ENCODE results near the gene PPM1H.
"Not testable (repeated sequence)": the region's sequence is repeated elsewhere in the genome, so short reads cannot be mapped to it uniquely, and the experiment has no call there.

Gene PPM1H

DNA sequence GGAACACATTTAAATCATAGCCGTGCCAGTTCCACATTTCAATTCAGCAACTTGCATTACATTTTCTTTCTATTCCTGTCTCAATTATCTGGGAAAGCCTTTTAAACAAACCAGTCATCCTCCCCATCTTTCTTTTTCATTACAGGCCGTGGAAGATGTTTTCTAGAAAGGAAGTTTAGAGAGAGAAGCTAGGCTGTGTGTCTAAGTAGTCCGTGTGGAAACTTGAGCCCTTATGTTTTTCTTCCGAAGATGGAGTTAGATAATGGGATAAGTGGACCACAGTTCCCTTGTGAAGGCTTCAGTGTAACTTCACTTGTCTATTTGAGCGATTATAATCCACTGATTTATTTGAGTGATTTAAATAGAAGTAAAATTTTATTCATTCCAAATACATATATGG lies 12.4 kb upstream of the PPM1H start:
- no peak for DNase-seq (ENCODE audit: low spot score)

DNA sequence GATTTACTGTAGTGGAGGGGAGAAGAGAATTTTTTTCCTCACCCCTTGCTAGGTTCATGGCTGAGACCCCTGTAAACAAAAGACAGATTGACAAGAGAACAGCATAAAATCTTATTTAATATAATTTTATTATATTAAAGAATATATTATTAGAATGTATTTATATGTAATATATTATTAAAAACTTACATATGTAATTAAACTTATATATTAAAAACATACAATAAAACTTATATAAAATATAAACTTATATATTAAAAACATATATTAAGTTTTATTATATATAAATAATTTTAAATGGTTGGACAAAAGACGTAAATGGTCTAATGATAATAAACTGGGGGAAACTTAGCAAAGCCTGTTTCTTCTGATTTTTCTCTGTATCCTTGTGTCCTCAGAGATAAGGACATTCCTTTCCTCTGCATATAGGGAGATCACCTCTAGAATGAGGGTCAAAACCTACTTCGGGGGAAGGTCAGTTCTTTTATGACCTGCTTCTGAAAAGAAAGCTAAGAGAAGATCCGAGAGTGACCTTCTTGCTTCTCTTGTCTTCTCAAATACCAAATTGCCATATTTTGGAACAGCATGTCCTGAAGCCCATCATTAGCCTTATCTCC lies 8.9 kb upstream of the PPM1H start:
- no peak for DNase-seq (ENCODE audit: low spot score)

DNA sequence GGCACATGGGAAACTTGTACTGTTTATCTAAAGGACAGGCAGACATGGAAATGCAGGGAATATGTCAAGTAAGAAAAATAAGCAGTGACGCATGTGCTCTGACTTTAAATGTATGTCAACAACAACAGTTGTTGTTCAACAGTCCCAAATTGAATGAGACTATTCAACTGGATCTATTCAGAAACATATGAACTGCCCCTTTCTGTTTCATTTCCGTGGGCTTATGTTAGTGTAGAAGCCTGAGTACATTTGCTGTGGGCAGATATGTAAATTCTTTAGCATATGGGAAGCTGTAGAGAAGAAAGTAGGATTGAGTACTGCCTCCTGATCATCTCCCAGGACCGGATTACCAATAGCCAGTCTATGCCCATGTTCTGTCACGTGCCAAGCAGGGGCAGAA lies 7.4 kb upstream of the PPM1H start:
- DNase-seq (ENCODE audit: low spot score): not testable (repeated sequence)

- no peak for DNase-seq (ENCODE audit: low spot score)
Observed at GRCh38 chr12:62934239-62934798, 631 bp downstream of the PPM1H start.

DNA sequence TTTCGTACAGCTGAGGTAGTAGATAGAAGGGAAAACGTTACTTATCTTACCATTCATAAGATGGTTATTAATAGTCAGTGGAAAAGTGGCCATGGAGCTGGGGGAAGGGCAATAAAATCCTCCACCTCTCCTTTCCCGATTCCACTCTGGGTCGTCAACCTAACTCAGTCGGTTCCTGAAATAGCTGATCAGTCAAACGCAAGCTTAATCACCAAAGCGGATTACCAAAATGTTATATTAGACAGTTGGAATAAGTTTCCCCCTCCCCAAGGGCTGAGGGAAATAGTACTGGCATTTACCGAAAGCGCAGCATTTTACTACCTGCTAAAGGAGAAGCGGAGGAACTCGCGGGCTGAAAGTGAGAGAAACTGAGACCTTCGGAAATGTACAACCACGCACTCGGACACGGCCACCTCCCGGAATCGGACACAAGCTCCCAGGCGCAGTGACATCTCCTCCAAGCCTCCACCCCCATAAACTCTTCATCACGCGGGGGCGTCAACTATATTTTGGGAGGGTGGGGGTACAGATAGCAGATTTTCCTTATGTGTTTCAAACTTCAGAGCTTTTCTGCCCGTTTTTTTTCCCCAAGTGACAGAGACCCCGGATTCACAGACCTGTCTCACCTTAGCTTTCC lies 1.2 kb downstream of the PPM1H start:
- DNase-seq (ENCODE audit: low spot score): no peak

- no peak for DNase-seq (ENCODE audit: low spot score)
Observed at GRCh38 chr12:62933220-62933601, 1.7 kb downstream of the PPM1H start.

DNA sequence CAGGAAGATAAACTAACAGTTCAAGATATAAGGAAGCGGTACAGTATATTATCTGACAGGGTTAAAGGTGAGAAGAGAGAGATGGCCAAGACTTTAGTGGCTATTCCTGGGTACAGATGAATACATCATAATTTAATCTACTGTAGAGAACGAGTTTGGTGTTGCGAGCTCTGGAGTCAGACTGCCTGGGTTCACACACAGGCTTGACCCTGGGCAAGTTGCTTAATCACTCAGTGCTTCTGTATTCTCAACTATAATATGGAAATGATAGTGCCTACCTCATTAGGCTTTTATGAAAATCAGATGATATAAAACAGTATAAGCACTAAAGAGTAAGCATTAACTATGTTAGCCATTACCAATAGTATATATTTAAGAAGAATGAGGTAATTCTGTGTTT lies 3.5 kb downstream of the PPM1H start:
- DNase-seq (ENCODE audit: low spot score): no peak

GRCh38 chr12:62930546-62931425 lies 4.2 kb downstream of the PPM1H start:
- DNase-seq (ENCODE audit: low spot score): no peak

DNA sequence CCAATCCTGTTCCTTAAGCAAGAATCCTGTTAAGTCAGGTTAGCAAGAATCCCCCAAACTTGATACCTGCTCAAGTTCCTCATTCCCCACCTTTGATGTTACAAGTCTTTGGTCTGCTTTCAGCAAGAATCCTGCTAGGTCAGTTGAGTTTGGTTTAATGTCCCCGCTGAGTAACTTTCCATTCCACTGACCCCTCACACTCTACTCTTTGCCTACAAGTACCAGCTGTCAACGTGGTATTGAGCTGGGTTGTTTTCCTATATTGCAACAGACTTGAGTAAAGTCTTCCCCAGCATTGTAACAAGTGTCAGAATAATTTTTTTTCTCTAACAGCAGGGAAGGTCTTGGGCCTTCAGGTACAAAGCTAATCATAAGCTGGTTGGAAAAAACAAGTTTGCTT lies 6.3 kb downstream of the PPM1H start:
- no peak for DNase-seq (ENCODE audit: low spot score)

DNA sequence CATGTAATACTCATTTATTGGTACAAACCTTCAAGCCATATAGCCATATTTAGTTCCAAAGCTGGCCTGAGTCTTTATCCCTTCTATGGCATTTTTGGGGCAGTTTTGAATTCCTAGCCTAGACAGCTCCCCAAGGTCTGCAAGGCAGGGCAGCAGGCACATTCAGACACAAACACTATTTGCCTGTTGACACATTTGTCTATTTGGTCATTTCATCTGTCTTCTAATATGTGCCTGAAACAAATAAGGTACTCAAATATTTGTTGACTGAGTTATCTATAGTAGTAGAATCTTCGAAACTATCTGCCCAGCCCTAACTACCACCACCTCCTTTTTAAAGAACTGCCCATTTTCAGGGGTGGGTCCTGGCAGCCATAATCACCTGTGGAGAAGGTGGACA lies 9.3 kb downstream of the PPM1H start:
- no peak for DNase-seq (ENCODE audit: low spot score)

DNA sequence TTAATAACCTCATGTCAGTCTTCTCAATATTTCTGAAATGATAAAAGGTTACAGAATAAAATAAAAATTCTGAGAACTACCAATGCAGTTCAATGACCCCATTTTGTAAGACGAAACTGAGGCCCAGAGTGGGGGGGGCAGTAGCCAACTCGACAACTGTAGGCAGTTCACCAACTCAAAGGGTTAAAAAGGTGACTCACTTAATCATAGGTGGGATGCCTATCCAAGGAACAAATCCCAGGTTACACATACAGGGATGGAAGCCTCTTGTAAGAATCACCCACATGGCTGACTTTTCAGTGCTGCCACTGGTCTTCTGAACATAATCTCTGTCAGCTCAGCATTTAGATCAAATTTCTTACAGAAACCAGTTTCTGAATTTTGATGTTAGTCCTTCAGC lies 10.9 kb downstream of the PPM1H start:
- DNase-seq (ENCODE audit: low spot score): no peak

DNA sequence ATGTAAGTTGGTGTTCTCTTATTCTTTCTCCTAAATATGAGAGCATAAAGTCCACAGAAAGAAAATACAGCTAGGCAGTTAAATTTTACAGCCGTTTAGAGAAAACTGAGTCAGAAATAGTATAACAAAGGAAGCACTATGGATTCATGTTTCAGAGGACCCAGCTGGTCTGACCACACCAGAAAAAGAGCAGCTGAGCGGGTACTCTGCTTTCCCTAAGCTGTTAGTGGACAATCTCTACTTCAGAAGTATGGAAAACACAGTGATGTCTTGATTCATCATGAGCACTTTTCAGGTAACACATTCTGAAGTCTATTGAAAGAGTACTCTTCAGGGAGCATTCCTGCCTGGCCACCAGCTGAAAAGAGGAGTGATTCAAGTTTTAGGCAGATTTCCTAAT lies 12.4 kb downstream of the PPM1H start:
- no peak for DNase-seq (ENCODE audit: low spot score)

DNA sequence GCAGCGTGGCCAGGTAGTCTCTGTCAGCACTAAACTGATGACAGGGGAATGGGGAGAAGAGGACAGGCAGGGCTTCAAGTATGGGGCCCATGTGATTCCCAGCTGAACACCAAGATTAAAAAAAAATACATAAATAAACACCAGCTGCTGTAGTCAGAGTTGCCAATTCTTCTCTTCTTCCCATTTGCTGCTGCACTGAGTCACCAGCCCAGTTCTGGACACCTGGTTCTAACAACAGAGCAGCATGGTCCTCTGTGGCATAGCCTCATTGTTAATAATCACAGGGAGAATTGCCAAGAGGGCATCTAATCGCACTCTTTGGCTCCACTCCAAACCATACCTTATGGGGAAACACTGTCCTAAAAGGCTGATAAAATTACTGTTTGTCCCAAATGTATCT lies 15.1 kb downstream of the PPM1H start:
- DNase-seq (ENCODE audit: low spot score): peak; percentile 20

GRCh38 chr12:62917926-62918325 lies 17.0 kb downstream of the PPM1H start:
- DNase-seq (ENCODE audit: low spot score): peak; percentile 25

DNA sequence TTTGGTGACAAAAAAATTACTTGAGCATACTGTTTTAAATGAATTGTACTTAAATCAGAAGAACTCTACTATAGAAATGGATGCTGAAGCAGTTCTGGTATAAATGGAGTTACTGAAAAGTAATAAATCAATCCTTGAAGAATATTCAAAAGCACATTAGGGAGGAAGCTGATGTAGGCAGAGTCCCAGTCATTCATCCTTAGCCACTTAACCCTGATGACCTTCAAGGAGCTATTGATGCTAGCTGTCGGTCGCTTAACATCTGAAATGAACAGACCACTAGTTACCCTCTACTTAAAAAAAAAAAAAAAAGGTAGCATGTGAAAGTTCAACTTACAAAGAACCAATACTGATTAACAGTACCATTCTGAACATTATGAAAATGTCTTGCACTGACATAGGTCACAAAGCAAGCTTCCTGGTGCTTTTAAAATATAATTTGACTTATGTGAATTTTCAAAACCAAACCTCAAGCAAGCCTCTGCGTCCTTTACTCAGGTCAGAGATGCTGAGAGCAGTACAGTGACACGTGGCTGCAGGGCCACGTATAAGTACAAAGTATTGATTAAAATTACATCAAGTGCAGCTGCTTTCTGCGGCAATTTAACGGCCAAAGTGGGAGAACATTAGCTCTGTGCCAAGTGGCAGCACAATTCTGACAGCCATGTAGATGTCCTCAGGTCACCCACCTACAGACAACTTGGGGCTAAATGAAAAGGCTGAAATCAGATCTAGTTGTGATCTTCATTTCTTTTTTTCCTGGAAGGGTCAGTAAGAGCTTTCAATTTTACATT lies 18.1 kb downstream of the PPM1H start:
- DNase-seq (ENCODE audit: low spot score): no peak

DNA sequence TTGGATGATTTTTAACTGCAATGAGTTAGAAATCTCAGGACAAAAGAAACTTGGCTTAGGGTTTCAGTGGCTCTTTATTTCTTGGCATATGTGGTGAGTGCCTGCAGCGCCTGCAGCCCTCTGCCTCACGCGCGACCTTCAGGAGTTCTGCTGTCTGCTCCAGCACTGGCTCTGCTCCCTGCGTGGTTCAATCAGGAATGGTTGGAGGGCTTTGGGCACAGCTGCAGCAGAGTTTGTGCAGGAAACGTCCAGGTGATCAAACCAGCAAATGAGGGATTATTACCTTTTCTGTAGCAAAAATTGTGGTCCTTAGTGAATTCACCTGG lies 19.8 kb downstream of the PPM1H start:
- DNase-seq (ENCODE audit: low spot score): no peak

- no peak for DNase-seq (ENCODE audit: low spot score)
Observed at GRCh38 chr12:62914443-62915203, 20.3 kb downstream of the PPM1H start.

- DNase-seq (ENCODE audit: low spot score): no peak
Observed at GRCh38 chr12:62913380-62913779, 21.6 kb downstream of the PPM1H start.

- DNase-seq (ENCODE audit: low spot score): no peak
Observed at GRCh38 chr12:62912644-62913043, 22.3 kb downstream of the PPM1H start.

- DNase-seq (ENCODE audit: low spot score): no peak
Observed at GRCh38 chr12:62911286-62911685, 23.7 kb downstream of the PPM1H start.

GRCh38 chr12:62910549-62911169 lies 24.3 kb downstream of the PPM1H start:
- DNase-seq (ENCODE audit: low spot score): no peak
